GM19099 (cell line): ENCODE data around the gene CELSR1.

Source experiments
- POLR2A ChIP-seq: IDR thresholded peaks from 3 replicates; pipeline ENCODE4 v1.6.1; 2011; ENCODE audit warnings: low read depth; ENCODE audit not compliant: insufficient read length; ENCODE audit errors: extremely low read depth

Gene CELSR1

GRCh38 chr22:46547179-46547882 lies 9.9 kb upstream of the CELSR1 start:
- TF ChIP-seq POLR2A, result no peak

DNA sequence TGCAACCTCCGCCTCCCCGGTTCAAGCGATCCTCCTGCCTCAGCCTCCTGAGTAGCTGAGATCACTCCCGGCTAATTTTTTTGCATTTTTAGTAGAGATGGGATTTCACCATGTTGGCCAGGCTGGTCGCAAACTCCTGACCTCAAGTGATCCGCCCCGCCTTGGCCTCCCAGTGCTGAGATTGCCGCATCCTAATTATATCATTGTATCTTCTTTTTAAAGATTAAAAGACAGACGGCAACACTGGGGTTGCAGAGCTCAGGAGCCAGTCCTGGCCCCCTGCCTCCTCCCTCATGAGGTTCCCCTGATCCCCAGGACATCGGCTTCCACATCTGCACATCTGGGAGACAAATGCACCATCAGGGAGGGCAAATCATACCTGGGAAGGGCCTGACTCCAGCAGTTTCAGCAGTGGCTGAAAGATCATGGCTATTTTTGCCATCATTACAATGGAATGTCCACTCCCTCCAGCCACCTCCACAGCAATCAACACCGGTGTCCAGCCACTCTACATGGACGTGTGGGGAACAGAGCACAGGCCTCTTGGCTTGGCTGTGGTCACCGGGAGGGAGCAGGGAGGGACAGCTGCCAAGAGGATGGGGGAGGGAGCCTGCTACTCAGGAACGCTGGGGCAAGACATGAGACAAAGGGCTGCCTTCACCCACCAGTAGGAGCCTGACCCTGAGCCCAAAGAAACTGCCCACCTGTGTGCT lies 9.2 kb upstream of the CELSR1 start:
- TF ChIP-seq POLR2A, result no peak

DNA sequence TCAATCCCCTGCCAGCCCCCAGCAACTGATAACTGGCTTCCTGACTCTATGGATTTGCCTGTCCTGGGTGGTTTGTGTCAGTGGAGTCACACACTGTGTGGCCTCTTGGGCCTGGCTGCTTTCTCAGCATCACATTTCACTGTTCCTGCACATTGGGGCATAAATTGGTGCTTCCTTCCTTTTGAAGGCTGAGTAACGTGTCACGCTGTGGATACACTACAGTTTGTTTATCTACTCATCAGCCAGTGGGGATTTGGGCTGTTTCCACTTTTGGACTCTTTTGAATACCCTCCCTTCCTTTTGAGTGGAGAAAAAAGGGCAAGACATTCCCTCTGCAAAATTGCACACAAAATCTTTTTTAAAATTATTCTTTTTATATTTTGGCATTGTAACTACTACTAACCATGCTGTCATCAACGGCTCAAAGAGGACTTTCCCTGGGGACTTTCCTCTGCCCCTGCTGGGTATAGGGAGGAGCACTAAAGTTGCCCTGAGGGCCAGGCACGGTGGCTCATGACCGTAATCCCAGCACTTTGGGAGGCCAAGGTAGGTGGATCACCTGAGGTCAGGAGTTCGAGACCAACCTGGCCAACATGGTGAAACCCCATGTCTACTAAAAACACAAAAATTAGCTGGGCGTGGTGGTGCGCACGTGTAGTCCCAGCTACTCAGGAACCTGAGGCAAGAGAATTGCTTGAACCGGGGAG lies 7.8 kb upstream of the CELSR1 start:
- no peak for TF ChIP-seq POLR2A

- no peak for TF ChIP-seq POLR2A
Measured at GRCh38 chr22:46542011-46542985, 4.9 kb upstream of the CELSR1 start.

- no peak for TF ChIP-seq POLR2A
Measured at GRCh38 chr22:46541536-46541935, 4.1 kb upstream of the CELSR1 start.

DNA sequence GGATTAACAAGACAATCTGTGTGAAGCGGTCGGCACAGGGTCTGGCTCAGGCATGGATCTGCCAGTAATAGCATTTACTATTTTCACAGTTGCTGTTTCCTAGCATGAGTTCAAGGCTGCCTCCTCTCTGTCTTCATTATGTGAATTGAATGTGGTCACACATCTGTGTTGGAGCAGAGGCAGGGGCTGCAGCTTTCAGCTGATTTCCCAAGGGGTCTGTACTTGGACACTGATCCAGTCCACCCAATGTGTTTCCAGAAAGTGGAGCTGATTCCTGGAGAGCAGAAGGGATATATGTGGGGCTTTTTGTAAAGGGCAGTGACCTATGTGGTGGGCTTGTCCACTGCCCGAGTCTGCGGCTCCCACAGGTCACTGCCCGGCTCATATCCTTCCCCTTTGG lies 3.5 kb upstream of the CELSR1 start:
- no peak for TF ChIP-seq POLR2A

- no peak for TF ChIP-seq POLR2A
Measured at GRCh38 chr22:46539169-46539568, 1.7 kb upstream of the CELSR1 start.

DNA sequence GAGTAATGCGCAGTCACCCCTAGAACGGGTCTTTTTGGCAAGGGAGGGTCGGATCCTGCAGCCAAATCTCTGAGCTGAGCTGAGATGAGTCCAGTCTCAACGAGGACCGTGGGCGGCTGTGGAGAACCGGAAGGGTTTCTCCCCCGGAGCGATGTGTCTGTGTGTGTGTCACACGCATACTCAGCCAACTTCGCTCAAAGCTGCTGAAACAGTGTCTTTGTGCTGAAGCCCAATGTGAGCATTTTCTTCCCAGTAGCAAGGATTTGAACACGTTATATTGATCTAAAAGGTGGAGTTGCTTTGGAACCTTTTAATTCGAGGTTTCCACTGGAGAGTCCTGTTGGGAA lies 1.4 kb upstream of the CELSR1 start:
- no peak for TF ChIP-seq POLR2A

DNA sequence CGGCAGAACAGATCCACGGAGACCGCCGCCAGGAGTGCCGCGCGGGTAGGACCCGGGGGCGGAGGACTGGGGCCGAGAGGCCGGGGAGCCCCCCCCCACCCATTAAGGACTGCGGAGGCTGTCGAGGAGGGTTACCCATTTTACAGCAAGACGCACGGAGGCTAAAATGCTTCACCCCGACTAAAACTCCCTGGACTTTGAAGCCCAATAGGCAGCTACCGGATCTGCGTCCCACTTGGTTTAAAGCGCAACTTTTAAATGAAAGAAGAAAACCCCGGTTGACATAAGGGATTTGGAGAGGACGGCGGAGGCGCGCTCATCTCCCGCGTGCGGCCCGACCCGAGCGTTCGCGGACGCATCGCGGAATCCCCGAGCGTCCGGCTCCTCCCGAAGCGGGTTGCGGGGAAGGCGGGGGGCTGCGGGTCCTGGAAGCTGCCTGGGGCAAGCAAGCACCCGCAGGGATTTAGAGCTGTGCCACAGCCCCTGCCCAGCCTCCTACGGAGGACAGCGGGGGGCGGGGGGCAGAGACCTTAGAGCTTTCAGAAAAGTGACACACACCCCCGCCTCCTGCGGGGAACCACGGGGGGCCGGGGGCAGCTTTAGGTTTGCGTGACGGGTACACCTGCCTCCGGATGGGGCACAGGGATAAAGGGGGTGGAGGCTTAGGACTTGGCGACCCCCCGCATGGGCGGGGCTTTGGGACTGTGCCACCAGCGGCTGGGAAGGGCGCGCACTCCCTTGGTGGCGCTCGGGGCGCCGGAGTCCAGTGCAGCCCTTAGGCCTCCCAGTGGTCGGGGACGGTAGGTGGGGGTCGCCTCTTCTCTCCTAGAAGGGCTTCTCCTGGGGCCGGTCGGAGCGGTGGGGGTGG lies 760 bp upstream of the CELSR1 start:
- no peak for TF ChIP-seq POLR2A

GRCh38 chr22:46536537-46537224 lies 739 bp downstream of the CELSR1 start:
- no peak for TF ChIP-seq POLR2A

GRCh38 chr22:46535876-46536536 lies 1.4 kb downstream of the CELSR1 start:
- no peak for TF ChIP-seq POLR2A

DNA sequence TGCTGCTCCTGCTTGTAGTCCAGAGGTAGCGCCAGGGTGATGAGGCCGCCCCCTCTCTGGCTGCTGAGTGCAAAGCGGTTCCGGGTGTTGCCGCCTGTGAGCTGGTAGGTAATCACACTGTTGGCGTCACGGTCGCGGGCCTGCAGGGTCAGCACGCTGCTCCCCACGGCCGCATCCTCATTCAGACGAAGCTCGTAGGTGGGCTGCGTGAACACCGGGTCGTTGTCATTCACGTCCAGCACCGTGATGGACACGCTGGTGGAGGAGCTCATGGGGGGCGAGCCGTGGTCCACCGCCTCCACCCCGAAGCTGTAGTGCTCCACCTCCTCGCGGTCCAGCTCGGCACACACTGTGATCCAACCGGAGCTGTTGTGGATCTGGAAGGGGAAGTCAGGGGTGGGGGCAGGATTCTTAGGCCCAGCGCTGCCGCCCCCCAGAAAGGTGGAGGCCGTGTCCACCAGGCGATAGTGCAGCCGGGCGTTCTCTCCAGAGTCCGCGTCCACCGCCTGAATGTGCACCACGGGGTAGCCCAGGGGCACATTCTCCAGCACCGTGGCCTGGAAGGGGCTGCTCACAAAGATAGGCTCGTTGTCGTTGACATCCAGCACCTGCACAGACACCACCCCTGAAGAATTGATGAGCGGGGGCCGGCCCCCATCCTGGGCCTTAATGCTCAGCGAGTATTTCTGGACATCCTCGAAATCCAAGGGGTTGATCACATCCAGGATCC lies 2.4 kb downstream of the CELSR1 start:
- TF ChIP-seq POLR2A, result no peak
